ENCODE data around the gene XKR3.
"Not testable (repeated sequence)": the region's sequence is repeated elsewhere in the genome, so short reads cannot be mapped to it uniquely, and the experiment has no call there.

XKR3 gene

GRCh38 chr22:16824716-16825687 is at the start of gene XKR3:
Gene XKR3 (minus strand): TSS chr22:16825411. CDS start chr22:16808073, 17,338 bp downstream.
- peak; percentile 57 for DNase-seq (ENCODE audit: low spot score)

DNA sequence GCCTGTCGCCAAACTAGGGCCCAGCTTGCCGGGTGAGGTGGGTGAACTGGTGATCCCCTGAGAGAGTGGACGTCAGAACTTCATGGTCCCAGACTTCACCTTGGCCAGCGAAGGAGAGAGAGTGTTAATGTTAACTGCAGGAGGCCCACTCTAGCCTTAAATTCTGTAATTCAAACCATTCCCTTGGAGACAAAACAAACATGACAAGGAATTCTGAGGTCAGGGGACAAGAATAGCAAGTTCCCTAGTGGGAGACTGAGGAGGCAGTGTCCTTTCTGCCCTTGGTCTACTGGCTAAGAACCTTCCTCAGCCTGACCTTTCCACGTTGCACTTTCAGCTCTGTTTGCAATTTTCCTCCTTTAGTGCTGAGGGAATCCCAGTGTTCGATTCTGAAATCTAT is 44.4 kb upstream of the XKR3 start:
- DNase-seq (ENCODE audit: low spot score), result not testable (repeated sequence)

GRCh38 chr22:16866167-16866566 is 41.0 kb upstream of the XKR3 start:
- DNase-seq (ENCODE audit: low spot score), result no peak

- DNase-seq (ENCODE audit: low spot score), result not testable (repeated sequence)
Observed at GRCh38 chr22:16856851-16857250, 31.6 kb upstream of the XKR3 start.

DNA sequence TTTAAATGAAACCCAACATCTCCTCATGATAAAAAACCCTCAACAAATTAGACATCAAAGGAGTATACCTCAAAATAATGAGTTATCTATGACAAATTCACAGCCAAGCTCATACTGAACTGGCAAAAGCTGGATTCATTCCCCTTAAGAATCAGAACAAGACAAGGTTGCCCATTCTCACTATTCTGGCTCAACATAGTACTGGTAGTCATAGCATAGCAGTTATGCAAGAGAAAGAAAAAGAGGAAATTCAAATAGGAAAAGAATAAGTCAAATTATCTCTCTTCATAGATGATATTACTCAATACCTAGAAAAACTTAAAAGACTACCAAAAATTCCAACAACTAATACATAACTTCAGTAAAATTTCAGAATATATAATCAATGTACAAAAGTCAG is 29.4 kb upstream of the XKR3 start:
- no peak for DNase-seq (ENCODE audit: low spot score)

DNA sequence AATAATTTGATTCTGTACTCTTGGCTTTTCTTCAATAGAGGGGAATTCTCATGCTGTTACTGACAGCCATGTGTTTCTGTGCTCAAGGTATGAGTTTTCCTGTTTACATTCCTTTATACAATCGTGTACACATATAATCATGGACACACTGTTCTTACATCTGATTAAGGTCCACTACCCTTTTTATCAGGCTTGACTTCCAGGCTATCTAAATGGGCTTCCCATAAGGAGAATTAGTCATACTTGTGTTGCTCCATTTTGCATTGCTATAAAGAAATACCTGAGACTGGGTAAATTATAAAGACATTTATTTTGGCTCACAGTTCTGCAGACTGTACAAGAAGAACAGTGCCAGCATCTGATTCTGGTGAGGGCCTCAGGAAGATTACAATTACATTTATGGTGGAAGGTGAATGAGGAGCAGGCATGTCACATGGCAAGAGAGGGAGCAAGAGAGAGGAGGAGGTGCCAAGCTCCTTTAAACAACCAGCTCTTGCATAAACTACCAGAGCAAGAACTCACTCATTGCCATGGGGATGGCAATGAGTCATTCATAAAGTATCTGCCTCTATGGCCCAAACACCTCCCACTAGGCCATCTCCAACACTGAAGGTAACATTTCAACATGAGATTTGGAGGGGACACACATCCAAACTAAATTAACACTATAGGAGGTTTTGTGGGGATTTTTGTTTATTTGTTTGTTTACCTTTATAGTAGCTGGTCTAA is 26.2 kb upstream of the XKR3 start:
- DNase-seq (ENCODE audit: low spot score), result not testable (repeated sequence)

DNA sequence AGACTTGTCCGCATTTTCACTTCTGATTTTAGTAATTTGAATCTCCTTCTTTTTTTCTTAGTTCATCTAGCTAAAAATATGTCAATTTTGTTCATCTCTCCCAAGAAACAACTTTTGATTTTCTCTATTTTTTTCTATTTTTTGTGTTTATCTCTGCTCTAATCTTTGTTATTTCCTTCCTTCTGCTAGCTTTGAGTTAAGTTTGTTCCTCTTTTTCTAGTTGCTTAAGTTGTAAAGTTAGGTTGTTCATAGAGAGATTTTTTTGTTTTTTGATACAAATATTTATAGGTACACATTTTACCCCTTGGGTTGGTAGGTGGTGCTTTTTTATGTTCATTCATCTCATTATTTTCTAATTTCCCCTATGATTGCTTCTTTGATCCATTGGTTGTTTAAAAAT is 22.1 kb upstream of the XKR3 start:
- no peak for DNase-seq (ENCODE audit: low spot score)

DNA sequence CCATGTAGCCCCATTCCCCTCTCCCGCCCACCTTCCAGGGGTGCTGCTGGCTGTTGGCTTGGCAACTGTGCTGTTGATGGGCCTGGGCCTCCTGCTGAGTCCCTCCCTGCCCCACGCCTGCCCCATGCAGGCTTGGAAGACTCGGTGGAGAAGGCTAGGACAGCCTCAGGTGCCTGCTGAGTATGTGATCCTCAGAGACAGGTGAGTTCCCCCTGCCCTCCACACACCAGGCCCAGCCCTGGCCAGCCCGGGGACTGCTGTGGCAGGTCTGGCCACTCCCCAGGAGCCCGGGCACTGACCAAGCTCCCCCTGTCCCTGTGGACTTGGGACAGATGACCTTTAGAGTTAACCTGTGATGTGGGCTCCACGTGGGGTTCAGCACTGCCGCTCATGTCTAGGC is 20.7 kb upstream of the XKR3 start:
- DNase-seq (ENCODE audit: low spot score), result no peak

DNA sequence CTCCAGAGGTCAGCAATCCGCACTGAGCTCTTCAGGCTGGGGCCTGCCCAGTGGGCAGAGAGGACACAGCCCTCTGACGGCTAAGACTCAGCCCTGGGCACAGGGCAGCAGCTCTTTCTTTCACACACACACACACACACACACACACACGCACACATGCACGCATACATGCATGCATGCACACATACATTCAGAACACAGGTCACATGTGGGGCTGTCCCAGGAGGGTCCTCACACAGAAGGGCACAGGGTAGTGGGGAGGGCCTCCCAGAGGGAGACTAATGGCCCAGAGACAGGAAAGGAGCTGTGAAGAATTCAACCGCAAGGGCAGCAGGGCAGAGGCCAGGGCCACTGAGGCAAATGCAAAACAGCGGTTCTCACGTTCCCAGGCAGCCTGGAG is 20.3 kb upstream of the XKR3 start:
- DNase-seq (ENCODE audit: low spot score), result no peak

DNA sequence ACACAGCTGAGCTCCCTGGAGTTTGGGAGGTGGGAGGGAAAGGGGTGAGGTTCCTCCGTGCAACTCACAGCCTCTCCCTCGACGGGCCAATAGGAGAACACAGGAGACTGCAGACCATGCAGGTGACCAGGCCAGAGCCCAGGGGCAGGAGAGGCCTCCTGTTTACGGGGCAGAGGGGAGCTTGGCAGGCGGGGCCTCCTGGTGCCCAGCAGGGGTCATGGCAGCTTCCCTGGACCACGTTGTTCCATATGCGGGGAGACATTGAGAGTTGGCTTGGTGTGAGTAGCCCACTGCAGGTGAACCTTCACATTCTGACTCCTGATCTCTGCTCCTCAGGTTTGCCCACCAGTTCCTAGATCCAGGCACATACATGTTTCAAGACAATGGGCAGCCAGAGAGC is 19.3 kb upstream of the XKR3 start:
- DNase-seq (ENCODE audit: low spot score), result no peak

DNA sequence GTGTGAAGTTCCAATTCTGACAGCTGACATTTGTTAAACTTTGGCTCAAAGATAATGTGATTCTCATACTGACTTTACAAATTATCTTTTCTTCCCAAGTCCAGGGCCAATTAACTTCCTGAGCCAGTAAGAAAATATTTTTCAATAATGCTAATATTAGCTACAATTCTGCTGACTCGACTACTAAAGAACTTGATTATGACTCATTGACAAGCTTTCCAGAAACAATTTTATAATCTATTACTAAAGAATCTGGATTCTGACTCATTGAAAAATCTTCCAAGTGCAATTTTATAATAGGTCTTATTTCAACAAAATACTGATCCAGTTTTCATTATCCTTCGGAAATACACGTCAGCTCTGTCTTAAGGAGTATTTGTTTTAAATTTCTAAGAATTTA is 12.9 kb upstream of the XKR3 start:
- no peak for DNase-seq (ENCODE audit: low spot score)

DNA sequence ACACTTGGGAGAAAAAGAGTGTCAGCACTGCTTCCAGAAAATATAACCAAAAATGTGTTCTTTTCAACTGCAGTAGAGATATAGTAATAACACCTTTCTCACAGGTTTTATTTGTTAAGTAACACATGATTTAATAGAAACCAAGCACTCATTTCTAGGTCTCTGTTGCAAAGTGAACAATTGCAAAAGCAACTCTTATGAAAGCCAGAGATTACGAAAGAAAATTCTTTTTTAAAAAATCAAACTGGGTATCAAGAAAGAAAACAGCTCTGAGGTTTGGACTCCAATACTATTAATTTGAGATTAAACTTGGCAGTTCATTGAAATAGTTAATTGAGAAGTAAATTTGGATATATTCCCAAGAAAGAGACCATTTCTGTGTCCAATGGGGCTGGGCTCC is 9.8 kb upstream of the XKR3 start:
- DNase-seq (ENCODE audit: low spot score), result no peak

DNA sequence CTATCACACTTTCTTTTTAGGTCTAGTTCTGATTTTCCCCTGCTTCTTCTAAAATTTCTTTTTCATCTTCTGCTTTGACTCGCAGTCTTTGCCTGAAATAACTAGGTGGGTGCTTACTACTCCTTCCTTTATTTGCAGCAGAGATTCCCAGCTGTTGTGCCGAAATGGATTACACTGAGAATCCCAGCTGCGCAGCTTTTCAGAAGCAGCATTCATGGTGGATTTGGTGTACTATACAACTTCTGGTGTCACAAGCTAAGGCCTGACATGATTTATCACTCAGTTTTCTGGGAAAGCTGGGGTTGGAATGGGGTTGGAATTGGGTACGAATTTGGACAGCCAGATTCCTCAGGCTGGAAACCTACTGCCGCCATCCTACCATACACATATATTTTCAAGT is 6.0 kb upstream of the XKR3 start:
- no peak for DNase-seq (ENCODE audit: low spot score)

GRCh38 chr22:16829985-16830384 is 4.8 kb upstream of the XKR3 start:
- no peak for DNase-seq (ENCODE audit: low spot score)

DNA sequence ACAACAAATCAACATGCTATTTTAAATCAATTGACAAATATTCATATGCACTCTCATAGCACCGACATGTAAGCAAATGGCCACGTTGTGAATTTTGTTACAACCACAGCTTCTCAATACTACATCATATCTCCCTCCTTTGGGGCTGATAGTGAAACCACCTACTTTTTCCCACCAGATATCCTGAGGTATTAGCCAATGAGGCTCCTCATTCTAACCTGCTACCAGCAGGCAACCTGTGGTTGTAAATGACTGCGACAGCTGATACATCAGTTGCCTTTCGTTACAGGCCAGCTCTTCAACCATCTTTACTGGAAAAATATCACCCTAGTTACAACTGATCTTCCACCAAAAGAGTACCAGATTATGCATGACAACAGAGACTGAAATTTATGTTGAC is 3.7 kb upstream of the XKR3 start:
- no peak for DNase-seq (ENCODE audit: low spot score)

DNA sequence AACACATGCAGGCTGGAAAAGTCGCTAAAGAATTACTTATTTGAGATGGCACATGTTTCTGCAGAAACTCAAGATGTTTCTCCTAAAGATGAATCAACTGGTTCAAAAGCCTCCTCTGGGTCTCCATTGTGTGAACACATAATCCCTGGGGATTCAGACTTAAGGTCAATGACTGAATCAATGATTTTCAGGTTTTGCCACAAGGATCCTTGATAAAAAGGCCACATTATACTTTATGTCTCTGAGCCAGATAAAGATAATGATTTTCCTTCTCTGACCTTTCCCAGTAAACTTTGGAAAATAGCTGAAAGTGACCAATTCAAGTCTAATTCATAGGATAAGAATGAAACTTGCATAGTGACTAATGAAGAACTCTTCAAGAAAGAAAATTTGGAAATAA is 2.3 kb upstream of the XKR3 start:
- peak; percentile 92 for DNase-seq (ENCODE audit: low spot score)

GRCh38 chr22:16819249-16819648 is 6.0 kb downstream of the XKR3 start:
- DNase-seq (ENCODE audit: low spot score), result no peak

- no peak for DNase-seq (ENCODE audit: low spot score)
Observed at GRCh38 chr22:16818538-16818937, 6.7 kb downstream of the XKR3 start.

DNA sequence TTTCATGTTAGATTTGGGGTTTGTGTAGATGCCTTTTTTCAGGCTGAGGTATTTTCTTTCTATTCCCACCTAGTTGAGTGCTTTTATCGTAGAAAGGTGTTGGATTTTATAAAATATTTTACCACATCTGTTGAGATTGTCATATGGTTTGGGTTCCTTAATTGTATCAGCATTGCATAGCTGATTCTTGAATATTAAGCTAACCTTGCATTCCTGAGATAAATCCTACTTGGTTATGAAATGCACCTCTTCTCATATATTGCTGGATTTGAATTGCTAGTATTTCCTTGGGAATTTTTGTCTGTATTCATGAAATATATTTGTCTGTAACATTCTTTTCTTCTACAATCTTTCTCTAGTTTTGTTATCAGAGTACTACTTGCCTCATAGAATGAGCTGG is 10.1 kb downstream of the XKR3 start:
- DNase-seq (ENCODE audit: low spot score), result no peak

DNA sequence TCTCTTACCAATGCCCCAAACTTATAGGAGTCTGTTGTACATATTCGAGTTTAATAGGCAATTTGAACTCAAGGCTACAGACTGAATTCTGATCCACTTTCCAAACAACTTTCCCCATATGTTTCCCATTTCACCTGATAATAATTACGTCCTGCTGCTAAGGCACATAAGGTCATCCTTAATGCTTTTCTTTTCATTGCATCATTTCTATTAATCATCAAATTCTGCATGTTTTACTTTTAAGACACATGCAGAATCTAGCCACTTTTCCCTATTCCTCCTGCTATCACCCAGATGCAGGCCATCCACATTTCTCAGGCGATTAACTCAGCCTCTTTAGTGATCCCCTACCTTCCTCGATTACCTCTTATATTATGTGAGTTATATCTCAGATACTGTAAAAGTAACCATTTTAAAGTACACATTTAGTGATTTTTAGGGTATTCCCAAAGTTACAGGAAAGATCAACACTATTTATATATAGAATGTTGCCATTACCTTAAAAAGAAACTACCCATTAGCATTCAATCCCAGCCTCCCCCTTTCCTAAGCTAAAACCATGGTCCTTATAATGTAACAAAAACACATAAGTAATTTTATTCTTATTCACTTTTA is 14.9 kb downstream of the XKR3 start:
- no peak for DNase-seq (ENCODE audit: low spot score)

- no peak for DNase-seq (ENCODE audit: low spot score)
Observed at GRCh38 chr22:16808744-16809143, 16.5 kb downstream of the XKR3 start.

DNA sequence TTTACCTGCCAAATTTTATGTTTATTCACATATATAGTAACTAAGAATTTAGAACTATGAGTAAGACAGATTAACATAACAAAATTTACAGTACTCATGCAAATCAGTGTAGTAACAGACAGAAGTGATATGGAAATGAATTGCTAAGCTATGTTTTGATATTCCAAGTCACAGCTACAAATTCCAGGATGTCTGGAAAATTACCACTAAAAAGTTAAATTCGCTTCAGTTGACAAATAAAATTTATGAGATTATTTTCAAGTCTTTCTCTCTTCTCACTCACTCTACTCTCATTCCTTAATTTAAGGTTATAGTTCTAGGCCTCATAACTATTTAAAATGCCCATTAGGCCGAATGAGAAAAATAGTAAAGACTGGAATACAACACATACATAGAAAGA is 18.1 kb downstream of the XKR3 start:
- no peak for DNase-seq (ENCODE audit: low spot score)

DNA sequence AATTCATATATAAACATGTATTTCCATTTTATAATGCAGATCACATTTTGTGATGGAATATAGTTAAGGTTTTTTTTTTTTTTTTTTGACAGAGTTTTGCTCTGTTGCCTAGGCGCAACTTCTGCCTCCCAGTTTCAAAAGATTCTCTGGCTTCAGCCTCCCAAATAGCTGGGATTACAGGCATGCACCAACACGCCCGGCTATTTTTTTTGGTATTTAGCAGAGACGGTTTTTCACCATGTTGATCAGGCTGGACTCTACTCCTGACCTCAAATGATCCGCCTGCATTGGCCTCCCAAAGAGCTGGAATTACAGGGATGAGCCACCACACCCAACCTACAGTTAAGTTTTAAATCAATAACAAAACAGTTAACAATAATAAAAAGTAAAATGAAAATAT is 18.8 kb downstream of the XKR3 start:
- DNase-seq (ENCODE audit: low spot score), result no peak

All from COLO829 (cell line).